NOMO-1 (cell line): ENCODE data around the gene PCSK5.
"Not testable (repeated sequence)": the region's sequence is repeated elsewhere in the genome, so short reads cannot be mapped to it uniquely, and the experiment has no call there.

ENCODE experiments used
- DNase-seq, 2 experiments: peaks; one replicate each; lab custom pipeline; 2025; ENCODE audit not compliant: unreplicated experiment in 2 of 2; lab: John Stamatoyannopoulos, UW

PCSK5 gene

GRCh38 chr9:76338418-76338817, 447.9 kb downstream of the PCSK5 start:
- DNase-seq: no peak

DNA sequence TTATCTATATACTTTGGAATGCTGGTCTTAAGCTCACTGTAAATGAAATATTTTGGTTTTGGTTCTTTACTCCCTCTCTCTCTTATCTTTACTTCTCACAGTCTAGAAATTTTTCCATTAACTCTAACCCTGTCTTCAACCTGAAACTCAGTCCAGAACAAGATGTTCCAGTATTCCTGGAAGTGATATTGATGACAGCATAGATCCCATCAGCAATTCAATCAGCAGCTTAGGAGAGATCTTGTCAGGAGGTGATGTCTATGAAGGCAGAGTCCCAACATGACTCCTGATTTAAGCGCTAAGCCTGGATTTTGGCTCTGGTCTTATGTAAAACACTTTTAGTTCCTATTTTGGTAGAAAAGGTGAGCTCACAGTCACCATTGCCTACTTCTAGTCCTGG, 451.1 kb downstream of the PCSK5 start:
- no peak for DNase-seq

DNA sequence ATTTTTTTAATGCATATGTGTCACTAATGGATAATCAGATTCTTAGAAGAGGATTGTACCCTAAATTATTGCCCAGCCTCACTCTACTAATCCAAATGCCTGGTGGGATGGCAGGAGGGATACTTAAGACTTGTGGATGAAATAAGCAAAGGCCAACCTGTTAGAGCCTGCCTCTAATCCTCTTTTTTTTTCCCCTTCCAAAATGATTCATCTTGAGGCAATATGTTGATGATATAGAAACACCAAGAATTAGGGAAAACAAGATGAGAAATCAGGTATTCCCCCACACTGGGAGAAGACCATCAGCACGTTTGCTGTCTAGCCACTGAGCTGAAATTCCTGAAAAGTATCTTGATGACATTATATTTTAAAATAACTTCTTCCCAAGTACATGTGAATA, 451.7 kb downstream of the PCSK5 start:
- no peak for DNase-seq

GRCh38 chr9:76342858-76343257, 452.4 kb downstream of the PCSK5 start:
- DNase-seq: no peak

GRCh38 chr9:76349865-76350264, 459.4 kb downstream of the PCSK5 start:
- no peak for DNase-seq

DNA sequence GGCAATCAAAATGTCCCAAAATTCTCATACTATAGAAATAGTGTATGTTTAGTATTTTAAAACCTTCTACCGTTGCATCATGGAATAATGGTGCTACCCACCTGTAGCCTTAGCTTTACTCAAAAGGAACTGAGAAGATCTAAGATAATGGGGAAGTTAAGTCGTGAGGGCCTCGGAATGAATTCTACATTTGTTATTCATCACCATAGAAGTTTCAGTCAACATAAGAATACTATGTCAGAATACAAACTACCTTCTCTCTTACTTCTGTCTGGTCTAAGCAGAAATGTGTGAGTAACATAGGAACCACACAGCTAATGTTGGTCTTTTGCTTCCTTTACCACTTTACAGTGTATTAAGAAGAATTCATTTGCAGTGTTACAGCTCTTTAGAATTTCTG, 460.5 kb downstream of the PCSK5 start:
- DNase-seq: no peak

DNA sequence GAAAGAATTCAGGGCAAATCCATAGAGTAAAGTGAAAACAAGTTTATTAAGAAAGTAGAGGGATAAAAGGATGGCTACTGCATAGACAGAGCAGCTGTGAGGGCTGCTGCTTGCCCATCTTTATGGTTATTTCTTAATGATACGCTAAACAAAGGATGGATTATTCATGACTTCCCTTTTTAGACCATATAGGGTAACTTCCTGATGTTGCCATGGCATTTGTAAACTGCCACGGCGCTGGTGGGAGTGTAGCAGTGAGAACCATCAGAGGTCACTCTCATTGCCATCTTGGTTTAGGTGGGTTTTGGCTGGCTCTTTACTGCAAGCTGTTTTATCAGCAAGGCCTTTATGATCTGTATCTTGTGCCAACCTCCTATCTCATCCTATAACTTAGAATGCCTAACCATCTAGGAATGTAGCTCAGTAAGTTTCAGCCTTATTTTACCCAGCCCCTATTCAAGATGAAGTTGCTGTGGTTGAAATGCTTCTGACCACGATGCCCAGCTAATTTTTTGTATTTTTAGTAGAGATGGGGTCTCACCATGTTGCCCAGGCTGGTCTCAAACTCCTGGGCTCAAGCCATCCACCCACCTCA, 461.6 kb downstream of the PCSK5 start:
- DNase-seq: peak; percentile 15 to 55

- DNase-seq: peak in 1 of 2 experiments; percentile 18
These were observed 462.8 kb downstream of the PCSK5 start for GRCh38 chr9:76353280-76353679.

DNA sequence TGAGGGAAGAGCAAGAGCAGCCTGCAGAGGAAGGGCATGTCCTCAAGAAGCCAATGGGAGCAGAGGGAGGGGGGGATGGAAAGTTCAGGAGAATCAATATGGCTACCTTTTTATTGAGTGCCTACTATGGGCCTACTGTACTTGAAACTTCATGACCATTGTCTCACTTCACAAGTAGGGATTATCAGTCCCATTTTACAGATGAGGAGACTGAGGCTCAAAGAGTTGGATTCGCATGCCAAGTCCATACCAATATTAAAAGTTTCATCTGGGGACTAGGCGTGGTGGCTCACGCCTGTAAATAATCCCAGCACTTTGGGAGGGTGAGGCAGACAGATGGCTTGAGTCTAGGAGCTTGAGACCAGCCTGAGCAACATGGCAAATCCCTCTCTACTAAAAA, 463.7 kb downstream of the PCSK5 start:
- DNase-seq: no peak

- DNase-seq: no peak
These were observed 465.4 kb downstream of the PCSK5 start for GRCh38 chr9:76355886-76356285.

DNA sequence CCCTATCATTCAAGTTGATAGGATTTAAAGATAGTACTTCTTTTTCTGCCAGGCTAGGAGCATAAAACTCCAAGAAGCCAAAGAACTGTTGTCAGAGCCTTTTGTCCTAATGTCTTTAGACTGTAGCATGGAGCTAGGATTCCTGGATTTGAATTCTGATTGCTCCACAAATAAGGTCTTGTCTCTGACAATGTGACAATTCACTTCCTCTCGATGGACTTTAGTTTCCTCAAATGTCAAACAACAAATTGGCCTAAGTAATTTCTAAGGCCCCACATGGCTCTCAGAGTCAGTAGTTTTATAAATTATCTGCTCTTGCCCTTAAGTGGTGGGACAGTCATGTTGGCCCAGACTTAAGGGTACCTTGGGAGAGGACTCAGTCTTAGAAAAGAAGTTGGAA, 467.1 kb downstream of the PCSK5 start:
- DNase-seq: no peak

DNA sequence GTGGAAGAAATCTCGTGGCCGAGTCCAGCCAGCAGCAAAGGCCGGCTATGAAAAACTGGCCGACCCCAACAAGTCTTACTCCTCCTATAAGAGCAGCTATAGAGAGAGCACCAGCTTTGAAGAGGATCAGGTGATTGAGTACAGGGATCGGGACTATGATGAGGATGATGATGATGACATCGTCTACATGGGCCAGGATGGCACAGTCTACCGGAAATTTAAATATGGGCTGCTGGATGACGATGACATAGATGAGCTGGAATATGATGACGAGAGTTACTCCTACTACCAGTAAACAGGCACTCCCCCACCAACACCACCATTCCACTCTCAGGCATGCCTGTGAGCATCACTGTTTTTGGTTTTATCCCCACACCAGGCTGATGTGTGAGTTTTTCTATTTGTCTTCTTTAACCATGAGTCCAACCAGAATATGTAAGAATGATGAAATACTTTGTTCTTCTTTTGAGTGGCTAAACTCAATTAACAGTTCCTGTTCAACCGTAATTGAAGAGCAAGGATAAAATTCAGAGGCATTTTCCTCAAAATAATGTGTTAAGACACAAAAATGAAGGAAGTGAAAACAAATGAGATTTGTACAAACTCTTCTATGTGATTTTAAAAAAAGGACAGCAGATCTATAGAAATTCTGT, 468.3 kb downstream of the PCSK5 start:
- DNase-seq: peak; percentile 30 to 82

DNA sequence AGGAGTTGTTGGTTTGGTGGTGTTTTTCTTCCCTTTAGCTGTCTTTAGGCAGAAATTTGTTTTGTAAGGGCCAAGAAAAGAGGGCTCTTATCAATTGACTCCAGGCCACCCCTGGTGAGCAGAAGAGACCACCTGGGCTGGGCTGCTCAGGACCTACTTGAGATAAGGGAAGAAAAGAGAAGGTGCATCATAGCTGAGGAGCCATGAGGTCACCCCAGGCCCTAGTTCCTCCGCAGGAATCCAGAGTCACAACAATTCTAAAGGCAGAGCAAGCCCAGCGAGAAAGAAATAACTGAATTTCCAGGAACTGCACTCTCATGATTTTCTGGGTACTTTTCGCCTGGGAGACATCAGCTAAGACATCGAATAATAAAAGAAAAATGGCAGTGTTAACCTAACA, 468.9 kb downstream of the PCSK5 start:
- no peak for DNase-seq

DNA sequence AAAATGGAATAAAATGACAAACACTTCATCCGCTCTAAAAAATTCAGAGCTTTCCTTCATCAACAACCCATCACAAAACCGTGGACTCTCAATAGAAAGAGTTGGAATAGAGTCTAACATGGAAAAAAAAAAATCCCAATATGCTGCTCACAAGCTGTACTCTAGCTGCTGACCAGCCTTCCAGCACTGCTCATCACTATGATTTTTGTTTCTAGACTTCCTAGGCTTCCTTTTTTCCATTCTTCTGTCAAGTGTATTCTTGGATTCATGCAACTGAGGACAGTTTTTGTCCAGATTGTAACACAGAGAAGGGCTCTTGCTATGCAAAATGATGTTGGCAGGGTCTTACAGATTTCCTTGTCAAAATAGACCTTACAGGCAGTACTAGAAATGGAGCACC, 469.3 kb downstream of the PCSK5 start:
- no peak for DNase-seq

GRCh38 chr9:76362332-76363031, 472.0 kb downstream of the PCSK5 start:
- DNase-seq: not testable (repeated sequence)

DNA sequence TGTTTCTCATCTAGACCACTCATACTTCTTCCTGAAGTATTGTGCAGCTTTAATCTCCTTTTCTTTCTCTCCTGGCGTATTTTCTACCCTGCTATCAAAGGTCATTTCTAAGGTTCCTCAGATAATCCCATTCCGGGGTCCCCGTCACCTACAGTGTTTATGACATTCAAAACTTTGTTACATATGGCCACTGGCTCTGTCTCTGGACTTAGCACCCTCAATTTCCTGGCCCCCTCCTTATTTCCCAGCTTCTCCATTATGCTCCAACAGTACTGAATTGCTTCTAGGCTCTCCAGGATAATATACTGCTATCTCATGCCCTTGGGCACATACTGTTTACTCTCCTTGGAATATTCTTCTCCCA, 472.5 kb downstream of the PCSK5 start:
- no peak for DNase-seq

DNA sequence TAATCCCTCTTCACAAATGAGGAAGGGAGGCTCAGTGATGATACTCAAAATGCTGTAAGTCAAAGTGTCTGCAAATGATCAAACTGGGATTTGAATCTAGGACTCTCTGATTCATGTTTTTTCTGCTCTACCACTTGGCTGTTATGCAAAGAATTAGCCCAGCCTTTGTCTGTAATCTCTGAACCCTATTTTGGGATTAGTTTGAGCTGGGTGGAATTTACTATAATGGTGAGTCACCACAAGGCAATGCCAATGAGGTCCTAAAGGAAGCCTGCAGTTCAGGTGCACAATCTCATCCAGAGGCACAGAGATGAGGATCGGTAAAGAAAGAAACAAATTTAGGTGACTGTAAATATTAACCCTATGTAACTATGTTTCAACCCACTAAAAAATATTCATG, 474.6 kb downstream of the PCSK5 start:
- DNase-seq: no peak

DNA sequence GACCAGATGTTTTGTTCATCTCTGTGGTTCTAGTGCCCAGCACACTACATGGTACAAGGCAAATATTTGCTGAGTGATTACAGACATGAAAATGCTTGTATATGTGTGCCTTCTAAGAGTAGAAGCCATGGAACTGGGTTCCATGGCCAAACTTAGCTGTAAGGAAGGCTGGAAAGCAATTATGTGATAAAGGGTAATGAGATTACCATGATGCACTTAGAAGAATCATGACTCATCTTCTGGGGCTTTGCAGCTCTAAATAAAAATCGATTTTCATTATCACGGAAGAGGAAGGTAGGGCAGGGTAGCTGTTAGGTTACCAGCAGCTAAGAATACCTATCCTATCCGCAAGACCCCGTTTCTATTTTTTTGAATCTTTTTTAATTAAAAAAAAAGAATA, 475.8 kb downstream of the PCSK5 start:
- peak in 1 of 2 experiments; percentile 17 for DNase-seq

- DNase-seq: no peak
These were observed 479.1 kb downstream of the PCSK5 start for GRCh38 chr9:76369583-76369982.

GRCh38 chr9:76370396-76371023, 480.0 kb downstream of the PCSK5 start:
- DNase-seq: no peak

GRCh38 chr9:76371901-76372300, 481.4 kb downstream of the PCSK5 start:
- no peak for DNase-seq

DNA sequence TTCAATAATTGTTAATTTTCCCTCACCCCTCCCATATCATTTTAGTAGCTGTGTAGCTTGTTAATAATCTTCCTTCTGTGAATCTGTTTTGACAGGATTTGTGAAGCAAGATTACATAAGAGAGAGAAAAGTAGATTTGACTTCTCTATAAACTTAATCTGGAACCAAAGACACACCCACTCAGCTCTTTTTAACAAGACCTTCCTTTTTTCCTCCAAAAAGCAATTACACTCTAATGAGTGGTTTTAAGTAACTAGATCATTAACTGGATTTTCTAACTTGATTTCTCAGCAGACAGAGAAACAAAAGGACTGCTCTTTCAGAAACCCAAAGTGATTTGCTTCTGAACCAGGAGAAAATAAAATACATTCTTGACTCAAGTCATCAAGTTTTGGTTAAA, 481.9 kb downstream of the PCSK5 start:
- DNase-seq: peak in 1 of 2 experiments; percentile 32
